ENCODE measurements around the gene TMEM132C.
"Not testable (repeated sequence)": the region's sequence is repeated elsewhere in the genome, so short reads cannot be mapped to it uniquely, and the experiment has no call there.

Gene TMEM132C

DNA sequence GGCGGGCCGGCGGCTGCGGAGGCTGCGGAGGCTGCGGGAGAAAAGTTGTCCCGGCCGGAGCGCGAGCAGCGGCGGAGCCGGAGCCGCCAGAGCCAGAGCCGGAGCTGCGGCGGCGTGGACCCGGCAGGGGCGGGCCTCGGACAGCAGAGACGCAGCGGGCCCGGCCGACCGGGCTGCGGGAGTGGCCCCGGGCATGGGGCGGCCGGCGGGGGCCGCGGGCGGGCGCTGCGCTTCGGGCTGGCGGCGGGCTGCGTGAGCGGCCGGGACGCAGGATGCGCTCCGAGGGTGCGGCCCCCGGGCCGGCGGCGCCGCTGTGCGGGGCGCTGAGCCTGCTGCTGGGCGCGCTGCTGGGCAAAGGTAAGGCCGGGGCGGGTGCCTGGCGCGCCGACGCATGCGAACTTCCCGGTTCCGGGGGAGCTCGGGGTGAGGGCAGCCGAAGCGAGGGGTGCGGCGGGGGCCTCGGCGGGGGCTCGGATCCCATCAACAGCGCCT, at the start of gene TMEM132C:
Gene TMEM132C (plus strand): TSS at position 40 of the 492 bp plus-strand sequence. CDS start 233 bp downstream, at position 273.
- no peak for DNase-seq (ENCODE audit: low spot score)

DNA sequence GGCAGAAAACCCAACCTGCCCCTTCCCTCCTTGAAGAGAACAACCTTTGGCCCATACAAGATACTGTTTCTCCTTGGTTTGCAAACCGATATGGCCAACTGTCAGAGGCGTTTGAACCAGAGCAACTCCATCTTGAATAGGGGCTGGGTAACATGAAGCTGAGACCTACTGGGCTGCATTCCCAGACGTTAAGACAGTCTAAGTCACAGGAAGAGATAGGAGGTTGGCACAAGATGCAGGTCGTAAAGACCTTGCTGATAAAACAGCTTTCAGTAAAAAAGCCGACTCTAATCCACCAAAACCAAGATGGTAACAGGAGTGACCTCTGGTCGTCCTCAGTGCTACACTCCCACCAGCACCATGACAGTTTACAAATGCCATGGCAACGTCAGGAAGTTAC, 42.7 kb upstream of the TMEM132C start:
- no peak for DNase-seq (ENCODE audit: low spot score)

GRCh38 chr12:128228581-128228980, 38.4 kb upstream of the TMEM132C start:
- DNase-seq (ENCODE audit: low spot score), result no peak

DNA sequence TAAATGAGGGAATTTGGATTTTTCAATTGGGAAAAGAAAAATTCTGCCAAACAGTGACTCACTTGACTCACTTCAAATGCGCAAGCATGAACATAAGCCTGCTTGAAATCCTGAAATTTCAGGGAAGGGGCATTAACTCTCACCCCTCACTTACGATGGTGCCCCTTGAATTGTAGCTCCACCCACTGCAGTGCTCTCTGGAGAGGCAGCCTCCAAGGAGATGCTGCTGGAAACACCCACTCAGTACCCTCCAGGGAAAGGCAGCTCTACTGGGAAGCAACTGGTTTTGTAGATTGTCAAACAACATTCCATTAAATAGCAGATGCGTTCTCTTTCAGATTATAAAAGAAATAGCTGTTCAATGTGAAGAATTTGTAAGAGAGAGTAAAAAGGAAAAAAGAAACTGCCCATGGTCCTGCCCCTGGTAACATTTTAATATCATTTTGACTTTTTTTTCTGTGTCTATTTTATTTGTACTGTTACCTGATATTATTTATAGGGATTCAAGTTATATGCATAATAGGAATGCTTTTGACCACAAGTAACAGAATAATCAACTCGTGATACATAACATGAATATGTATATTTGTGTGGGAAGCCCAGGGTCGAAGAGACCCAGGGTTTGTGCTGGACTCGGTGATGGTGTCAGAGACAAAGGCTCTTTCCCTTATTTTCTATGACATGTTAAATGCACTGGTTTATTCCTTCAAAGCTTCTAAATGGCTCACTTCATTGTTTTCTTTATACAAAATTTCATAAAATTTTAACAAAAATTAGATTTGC, 31.1 kb upstream of the TMEM132C start:
- DNase-seq (ENCODE audit: low spot score), result no peak

GRCh38 chr12:128236525-128236924, 30.4 kb upstream of the TMEM132C start:
- no peak for DNase-seq (ENCODE audit: low spot score)

DNA sequence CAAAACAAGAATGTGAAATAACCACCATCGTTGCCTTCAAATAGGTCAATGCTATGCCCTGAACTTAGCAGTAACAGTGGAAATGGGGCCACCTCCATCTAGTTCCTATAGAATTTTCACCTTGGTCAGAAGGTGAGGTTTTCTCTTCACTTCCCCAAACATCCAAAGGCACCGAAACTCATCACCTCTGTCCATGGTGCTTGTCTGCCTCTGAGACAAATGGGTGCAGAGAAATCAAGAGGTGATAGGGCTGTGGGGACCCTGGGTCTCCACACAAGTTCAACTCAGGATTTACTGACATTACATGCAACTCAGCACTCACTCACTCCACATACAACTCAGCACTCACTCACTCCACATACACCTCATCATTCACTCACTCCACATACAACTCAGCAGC, 26.2 kb upstream of the TMEM132C start:
- no peak for DNase-seq (ENCODE audit: low spot score)

- peak; percentile 22 for DNase-seq (ENCODE audit: low spot score)
Measured at GRCh38 chr12:128245121-128245520, 21.8 kb upstream of the TMEM132C start.

DNA sequence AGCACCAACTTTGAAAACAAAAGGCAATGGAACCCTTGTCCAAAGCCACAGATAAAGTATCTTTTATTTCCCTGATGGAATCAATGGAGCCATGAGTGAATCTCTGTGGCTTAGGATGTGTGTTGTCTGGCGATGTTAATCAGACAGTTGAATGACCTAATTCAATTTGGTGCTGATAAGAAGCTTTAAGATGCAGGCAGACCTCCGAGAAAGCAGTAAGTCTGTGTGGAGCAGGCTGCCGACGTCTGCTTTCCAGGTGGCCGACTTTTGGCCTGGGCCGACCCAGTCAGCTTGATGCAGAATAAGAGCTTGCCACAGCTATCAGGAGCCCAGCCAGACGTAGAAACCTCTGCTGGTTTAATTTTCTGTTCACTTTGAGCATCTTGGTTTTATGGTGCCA, 21.1 kb upstream of the TMEM132C start:
- DNase-seq (ENCODE audit: low spot score), result no peak

GRCh38 chr12:128250096-128250495, 16.9 kb upstream of the TMEM132C start:
- no peak for DNase-seq (ENCODE audit: low spot score)

DNA sequence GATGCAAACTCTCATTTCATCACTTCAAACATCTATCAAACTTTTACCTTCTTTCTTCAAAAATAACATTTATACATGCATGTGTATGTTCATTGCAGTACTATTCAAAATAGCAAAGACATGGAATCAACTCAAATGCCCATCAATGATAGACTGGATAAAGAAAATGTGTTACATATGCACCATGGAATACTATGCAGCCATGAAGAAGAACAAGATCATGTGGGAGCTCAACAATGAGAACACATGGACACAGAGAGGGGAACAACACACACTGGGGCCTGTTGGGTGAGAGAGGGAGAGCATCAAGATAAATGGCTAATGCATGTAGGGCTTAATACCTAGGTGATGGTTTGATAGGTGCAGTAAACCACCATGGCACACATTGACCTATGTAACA, 13.1 kb upstream of the TMEM132C start:
- DNase-seq (ENCODE audit: low spot score), result not testable (repeated sequence)

DNA sequence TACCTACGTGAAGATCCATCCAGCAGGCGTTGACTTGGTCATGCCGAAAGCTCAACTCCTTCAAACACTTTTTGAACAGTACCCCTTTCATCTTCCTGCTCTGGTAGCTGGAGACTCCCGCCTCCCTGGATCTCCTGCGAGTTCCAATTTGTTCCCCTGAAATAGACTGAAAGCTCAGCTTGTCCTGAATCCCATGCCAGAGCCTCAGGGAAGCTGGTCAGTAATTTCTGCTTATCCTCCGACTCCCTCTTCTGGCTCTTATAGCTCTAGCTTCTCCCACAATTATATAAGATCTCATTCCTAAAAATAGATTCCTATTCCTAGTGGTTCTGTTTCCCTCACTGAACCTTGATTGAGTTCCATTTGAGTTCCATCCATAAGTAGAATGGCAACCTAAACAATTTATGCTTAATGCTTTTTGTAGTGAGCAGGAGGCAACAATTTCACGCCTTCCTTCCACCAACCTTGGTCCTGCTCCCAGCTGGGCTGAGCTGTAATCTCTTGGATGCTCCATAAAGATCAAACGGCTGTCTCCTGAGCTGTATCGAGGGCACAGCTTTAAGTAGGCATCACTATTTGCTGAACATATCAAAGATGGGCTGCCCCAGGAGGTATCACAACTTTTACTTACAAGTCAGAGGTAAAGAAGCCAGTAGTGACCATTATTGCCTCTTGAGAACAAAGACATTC, 8.0 kb upstream of the TMEM132C start:
- peak; percentile 3 for DNase-seq (ENCODE audit: low spot score)

- peak; percentile 32 for DNase-seq (ENCODE audit: low spot score)
Measured at GRCh38 chr12:128259556-128260070, 7.4 kb upstream of the TMEM132C start.

DNA sequence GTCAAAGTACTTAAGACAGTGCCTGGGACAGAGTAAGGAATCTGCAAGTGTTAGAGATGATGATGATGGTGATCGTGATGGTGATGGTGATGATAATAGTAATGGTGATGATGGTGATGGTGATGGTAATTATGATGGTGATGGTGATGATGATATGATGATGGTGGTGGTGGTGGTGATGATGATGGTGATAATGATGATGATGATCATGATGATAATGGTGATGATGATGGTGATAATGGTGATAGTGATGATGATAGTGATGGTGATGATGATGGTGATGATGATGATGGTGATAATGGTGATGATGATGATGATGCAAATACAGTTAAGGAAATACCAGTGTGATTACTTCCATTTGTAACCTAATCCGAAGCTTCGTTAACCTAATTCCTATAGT, 5.2 kb upstream of the TMEM132C start:
- DNase-seq (ENCODE audit: low spot score), result no peak

- no peak for DNase-seq (ENCODE audit: low spot score)
Measured at GRCh38 chr12:128265566-128265965, 1.4 kb upstream of the TMEM132C start.

- no peak for DNase-seq (ENCODE audit: low spot score)
Measured at GRCh38 chr12:128266086-128266485, 884 bp upstream of the TMEM132C start.

- no peak for DNase-seq (ENCODE audit: low spot score)
Measured at GRCh38 chr12:128266541-128267130, 334 bp upstream of the TMEM132C start.

DNA sequence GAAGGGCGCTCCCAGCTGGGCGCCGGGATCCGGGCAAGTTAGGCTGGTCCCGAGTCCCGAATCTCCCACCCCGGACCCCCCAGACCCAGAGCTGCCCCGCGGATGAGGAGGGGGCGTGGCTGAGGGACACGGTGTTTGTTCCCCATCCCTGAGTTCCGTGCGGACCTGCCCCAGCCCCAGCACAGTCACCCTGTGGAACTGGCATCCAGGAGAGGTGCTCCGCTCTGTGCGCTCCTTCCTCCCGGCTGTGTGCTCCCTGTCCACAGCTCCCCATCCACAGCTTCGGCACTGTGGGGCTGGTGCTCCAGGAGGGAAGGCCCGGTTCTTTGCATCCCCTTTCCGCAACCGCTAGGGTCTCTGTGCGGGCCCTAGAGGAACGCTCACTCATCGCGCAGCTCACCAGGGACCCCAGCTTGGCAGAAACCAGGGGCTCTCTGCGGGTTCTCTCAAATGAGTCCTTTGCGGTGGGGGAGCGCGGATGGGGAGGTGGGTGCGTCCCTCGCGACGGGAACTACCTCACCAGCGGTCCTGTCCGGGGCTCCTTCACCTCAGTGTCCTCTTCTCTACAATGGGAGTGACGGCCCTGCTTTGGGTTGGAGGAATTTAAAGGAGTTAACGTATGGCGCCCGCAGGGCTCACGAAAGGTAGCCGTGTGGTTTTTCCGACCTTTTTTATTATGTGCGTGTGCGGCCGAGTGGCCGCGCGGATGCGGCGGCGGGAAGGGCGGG, 845 bp downstream of the TMEM132C start:
- no peak for DNase-seq (ENCODE audit: low spot score)

GRCh38 chr12:128268379-128268995, 1.5 kb downstream of the TMEM132C start:
- DNase-seq (ENCODE audit: low spot score), result no peak

DNA sequence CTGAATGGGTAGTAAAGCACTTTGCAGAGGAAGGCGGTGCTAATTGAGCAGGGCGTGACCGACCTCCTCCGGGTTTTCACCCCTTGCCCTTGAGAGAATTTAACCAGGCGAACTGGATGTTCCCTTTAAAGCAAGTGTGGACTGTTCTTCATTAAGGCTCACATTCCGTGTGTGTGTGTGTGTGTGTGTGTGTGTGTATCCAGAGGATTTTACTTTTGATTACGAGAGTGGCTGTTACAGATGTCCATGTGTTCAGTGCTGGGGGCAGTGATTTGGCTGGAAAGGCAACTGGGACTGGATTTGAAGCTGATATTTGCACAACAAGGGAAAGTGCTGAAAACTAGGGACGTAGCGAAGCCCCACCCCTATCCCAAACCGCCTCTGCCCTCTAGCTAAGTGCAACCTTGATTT, 2.2 kb downstream of the TMEM132C start:
- DNase-seq (ENCODE audit: low spot score), result no peak

DNA sequence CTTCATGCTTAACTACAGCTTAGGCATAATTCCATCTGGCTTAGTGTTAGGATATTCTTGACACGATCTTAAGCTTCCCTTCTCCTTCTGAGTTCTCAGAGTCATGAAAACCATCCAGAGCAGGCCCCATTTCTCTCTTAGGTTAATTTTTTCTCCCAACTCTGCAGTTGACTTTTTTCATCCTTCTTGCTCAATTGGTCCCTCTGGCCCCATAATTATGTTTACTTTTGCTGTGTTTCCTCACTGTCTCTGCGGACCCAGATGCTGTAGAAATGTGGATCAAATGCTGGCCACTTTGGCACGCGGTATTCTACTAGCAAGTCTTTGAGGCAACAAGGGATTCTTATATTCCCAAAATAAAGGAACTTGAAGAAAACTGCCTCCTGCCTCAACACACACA, 9.5 kb downstream of the TMEM132C start:
- DNase-seq (ENCODE audit: low spot score), result no peak

- DNase-seq (ENCODE audit: low spot score), result no peak
Measured at GRCh38 chr12:128286970-128287369, 20.0 kb downstream of the TMEM132C start.

DNA sequence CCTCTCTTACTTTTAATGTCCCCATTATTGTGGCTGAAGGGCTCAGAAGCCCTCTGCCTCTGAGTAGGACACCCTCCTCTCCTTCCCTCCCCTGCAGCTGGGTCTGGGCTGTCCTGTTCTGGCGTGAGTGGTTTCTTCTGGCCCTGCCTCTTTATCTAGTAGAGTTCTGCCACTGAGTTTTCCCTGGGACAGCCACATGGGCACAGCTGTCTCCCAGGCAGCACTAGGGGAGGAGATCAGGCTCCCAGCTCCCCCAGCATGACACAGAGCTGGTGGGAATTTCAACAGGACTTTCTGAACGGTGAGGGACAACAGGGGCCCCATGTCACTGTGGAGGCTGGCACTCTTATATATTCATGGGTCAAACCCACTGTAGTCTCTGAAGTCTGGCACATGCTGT, 21.4 kb downstream of the TMEM132C start:
- no peak for DNase-seq (ENCODE audit: low spot score)

All from SW480 (cell line).